Stimulated activated CD8-positive, alpha-beta memory T cell treated with anti-CD3 and anti-CD28 coated beads, Interleukin-2, amount 100 ng/mL, for 1 hour (primary cell): Measurements from ENCODE around the gene TSHZ1.

ENCODE experiments used
- DNase-seq, 2 donors: peaks; one replicate each; pipeline ENCODE4 v3.0.0-alpha.2; 2020; ENCODE audit warnings: low read depth in 2 of 2

Gene TSHZ1

GRCh38 chr18:75246721-75247610 lies 36.4 kb downstream of the TSHZ1 start:
- no peak for DNase-seq

- DNase-seq, result no peak
These were observed 37.2 kb downstream of the TSHZ1 start for GRCh38 chr18:75247611-75248421.

- DNase-seq, result no peak
These were observed 38.0 kb downstream of the TSHZ1 start for GRCh38 chr18:75248426-75249174.

- DNase-seq, result no peak
These were observed 38.5 kb downstream of the TSHZ1 start for GRCh38 chr18:75249175-75249518.

GRCh38 chr18:75249672-75250470 lies 39.3 kb downstream of the TSHZ1 start:
- DNase-seq, result no peak

GRCh38 chr18:75250471-75250821 lies 39.8 kb downstream of the TSHZ1 start:
- no peak for DNase-seq

- DNase-seq, result no peak
These were observed 40.9 kb downstream of the TSHZ1 start for GRCh38 chr18:75251466-75251865.

GRCh38 chr18:75252136-75252535 lies 41.5 kb downstream of the TSHZ1 start:
- DNase-seq, result no peak

GRCh38 chr18:75253043-75253442 lies 42.4 kb downstream of the TSHZ1 start:
- DNase-seq, result no peak

GRCh38 chr18:75253784-75254183 lies 43.2 kb downstream of the TSHZ1 start:
- no peak for DNase-seq

- DNase-seq, result no peak
These were observed 44.5 kb downstream of the TSHZ1 start for GRCh38 chr18:75255094-75255493.

GRCh38 chr18:75256376-75256775 lies 45.8 kb downstream of the TSHZ1 start:
- no peak for DNase-seq

- DNase-seq, result no peak
These were observed 47.0 kb downstream of the TSHZ1 start for GRCh38 chr18:75257605-75258004.

- DNase-seq, result no peak
These were observed 51.0 kb downstream of the TSHZ1 start for GRCh38 chr18:75261430-75262223.

GRCh38 chr18:75262511-75262910 lies 51.9 kb downstream of the TSHZ1 start:
- DNase-seq, result no peak

- DNase-seq, result no peak
These were observed 53.6 kb downstream of the TSHZ1 start for GRCh38 chr18:75264195-75264594.

GRCh38 chr18:75264926-75265597 lies 54.5 kb downstream of the TSHZ1 start:
- no peak for DNase-seq

- no peak for DNase-seq
These were observed 55.3 kb downstream of the TSHZ1 start for GRCh38 chr18:75265872-75266271.

GRCh38 chr18:75267643-75268363 lies 57.2 kb downstream of the TSHZ1 start:
- DNase-seq, result no peak

- DNase-seq, result no peak
These were observed 57.7 kb downstream of the TSHZ1 start for GRCh38 chr18:75268364-75268646.
